ENCODE data around the gene CEP19.
"Not testable (repeated sequence)": the region's sequence is repeated elsewhere in the genome, so short reads cannot be mapped to it uniquely, and the experiment has no call there.

The CEP19 gene

GRCh38 chr3:196740481-196741248 is 28.6 kb upstream of the CEP19 start:
- Histone ChIP-seq H3K27ac (ENCODE audit: low read depth in 2 of 2, low read length in 2 of 2) (peak overlapping the region; percentile 95 to 97), H3K9ac (ENCODE audit: low read depth in 1 of 2, low read length in 2 of 2) (peak overlapping the region; percentile 95 to 96), H3K36me3 (ENCODE audit: control insufficient read depth in 2 of 2, insufficient read depth in 2 of 2, low read length in 2 of 2) (no peaks in the 10 kb centered on the region), H3K4me3 (ENCODE audit: low read length in 2 of 2) (peak overlapping the region; percentile 92 to 98), H3K27me3 (ENCODE audit: control insufficient read depth in 2 of 2, insufficient read depth in 2 of 2, low read length in 2 of 2) (no peaks in the 10 kb centered on the region), H3K4me1 (ENCODE audit: control insufficient read depth in 2 of 2, insufficient read depth in 2 of 2, low read length in 2 of 2) (peaks cover 9 to 11% of the 10 kb centered on the region in 2 donors), H3K9me3 (ENCODE audit: control insufficient read depth in 2 of 2, low read length in 2 of 2) (no peaks in the 10 kb centered on the region)

GRCh38 chr3:196739671-196740480 is 27.8 kb upstream of the CEP19 start, which contains the start of gene PAK2:
Gene PAK2 (plus strand): TSS chr3:196739857. CDS start chr3:196782647, 42,790 bp downstream.
- no peaks in the 10 kb centered on the region for H3K27me3 ChIP-seq (ENCODE audit: control insufficient read depth in 2 of 2, insufficient read depth in 2 of 2, low read length in 2 of 2)
- peak within 1 kb of the TSS; percentile 95 to 96 for H3K9ac ChIP-seq (ENCODE audit: low read depth in 1 of 2, low read length in 2 of 2)
- peak within 1 kb of the TSS; percentile 95 to 97 for H3K27ac ChIP-seq (ENCODE audit: low read depth in 2 of 2, low read length in 2 of 2)
- no peaks in the 10 kb centered on the region for H3K9me3 ChIP-seq (ENCODE audit: control insufficient read depth in 2 of 2, low read length in 2 of 2)
- peak within 1 kb of the TSS; percentile 92 to 98 for H3K4me3 ChIP-seq (ENCODE audit: low read length in 2 of 2)
- H3K4me1 ChIP-seq (ENCODE audit: control insufficient read depth in 2 of 2, insufficient read depth in 2 of 2, low read length in 2 of 2): peaks cover 9 to 11% of the 10 kb centered on the region in 2 donors
- H3K36me3 ChIP-seq (ENCODE audit: control insufficient read depth in 2 of 2, insufficient read depth in 2 of 2, low read length in 2 of 2): no peaks in the 10 kb centered on the region

GRCh38 chr3:196737655-196738054 is 25.6 kb upstream of the CEP19 start:
- no peaks in the 10 kb centered on the region for H3K27me3 ChIP-seq (ENCODE audit: control insufficient read depth in 2 of 2, insufficient read depth in 2 of 2, low read length in 2 of 2)
- H3K36me3 ChIP-seq (ENCODE audit: control insufficient read depth in 2 of 2, insufficient read depth in 2 of 2, low read length in 2 of 2): no peaks in the 10 kb centered on the region
- H3K4me1 ChIP-seq (ENCODE audit: control insufficient read depth in 2 of 2, insufficient read depth in 2 of 2, low read length in 2 of 2): peaks cover 9 to 11% of the 10 kb centered on the region in 2 donors
- no peak overlapping the region for H3K27ac ChIP-seq (ENCODE audit: low read depth in 2 of 2, low read length in 2 of 2)
- H3K9me3 ChIP-seq (ENCODE audit: control insufficient read depth in 2 of 2, low read length in 2 of 2): no peaks in the 10 kb centered on the region
- no peak overlapping the region for H3K9ac ChIP-seq (ENCODE audit: low read depth in 1 of 2, low read length in 2 of 2)
- H3K4me3 ChIP-seq (ENCODE audit: low read length in 2 of 2): no peak overlapping the region

GRCh38 chr3:196736670-196737374 is 24.8 kb upstream of the CEP19 start:
- Histone ChIP-seq H3K27ac (ENCODE audit: low read depth in 2 of 2, low read length in 2 of 2) (no peak overlapping the region), H3K9ac (ENCODE audit: low read depth in 1 of 2, low read length in 2 of 2) (no peak overlapping the region), H3K27me3 (ENCODE audit: control insufficient read depth in 2 of 2, insufficient read depth in 2 of 2, low read length in 2 of 2) (no peaks in the 10 kb centered on the region), H3K36me3 (ENCODE audit: control insufficient read depth in 2 of 2, insufficient read depth in 2 of 2, low read length in 2 of 2) (no peaks in the 10 kb centered on the region), H3K9me3 (ENCODE audit: control insufficient read depth in 2 of 2, low read length in 2 of 2) (no peaks in the 10 kb centered on the region), H3K4me1 (ENCODE audit: control insufficient read depth in 2 of 2, insufficient read depth in 2 of 2, low read length in 2 of 2) (peaks cover 5 to 10% of the 10 kb centered on the region in 2 donors), H3K4me3 (ENCODE audit: low read length in 2 of 2) (no peak overlapping the region)

- no peaks in the 10 kb centered on the region for H3K36me3 ChIP-seq (ENCODE audit: control insufficient read depth in 2 of 2, insufficient read depth in 2 of 2, low read length in 2 of 2)
- H3K4me1 ChIP-seq (ENCODE audit: control insufficient read depth in 2 of 2, insufficient read depth in 2 of 2, low read length in 2 of 2): peaks cover 0 to under 1% of the 10 kb centered on the region in 2 donors
- H3K4me3 ChIP-seq (ENCODE audit: low read length in 2 of 2): no peak overlapping the region
- no peak overlapping the region for H3K9ac ChIP-seq (ENCODE audit: low read depth in 1 of 2, low read length in 2 of 2)
- no peaks in the 10 kb centered on the region for H3K9me3 ChIP-seq (ENCODE audit: control insufficient read depth in 2 of 2, low read length in 2 of 2)
- no peak overlapping the region for H3K27ac ChIP-seq (ENCODE audit: low read depth in 2 of 2, low read length in 2 of 2)
- H3K27me3 ChIP-seq (ENCODE audit: control insufficient read depth in 2 of 2, insufficient read depth in 2 of 2, low read length in 2 of 2): no peaks in the 10 kb centered on the region
Observed at GRCh38 chr3:196735751-196736150, 23.7 kb upstream of the CEP19 start.

DNA sequence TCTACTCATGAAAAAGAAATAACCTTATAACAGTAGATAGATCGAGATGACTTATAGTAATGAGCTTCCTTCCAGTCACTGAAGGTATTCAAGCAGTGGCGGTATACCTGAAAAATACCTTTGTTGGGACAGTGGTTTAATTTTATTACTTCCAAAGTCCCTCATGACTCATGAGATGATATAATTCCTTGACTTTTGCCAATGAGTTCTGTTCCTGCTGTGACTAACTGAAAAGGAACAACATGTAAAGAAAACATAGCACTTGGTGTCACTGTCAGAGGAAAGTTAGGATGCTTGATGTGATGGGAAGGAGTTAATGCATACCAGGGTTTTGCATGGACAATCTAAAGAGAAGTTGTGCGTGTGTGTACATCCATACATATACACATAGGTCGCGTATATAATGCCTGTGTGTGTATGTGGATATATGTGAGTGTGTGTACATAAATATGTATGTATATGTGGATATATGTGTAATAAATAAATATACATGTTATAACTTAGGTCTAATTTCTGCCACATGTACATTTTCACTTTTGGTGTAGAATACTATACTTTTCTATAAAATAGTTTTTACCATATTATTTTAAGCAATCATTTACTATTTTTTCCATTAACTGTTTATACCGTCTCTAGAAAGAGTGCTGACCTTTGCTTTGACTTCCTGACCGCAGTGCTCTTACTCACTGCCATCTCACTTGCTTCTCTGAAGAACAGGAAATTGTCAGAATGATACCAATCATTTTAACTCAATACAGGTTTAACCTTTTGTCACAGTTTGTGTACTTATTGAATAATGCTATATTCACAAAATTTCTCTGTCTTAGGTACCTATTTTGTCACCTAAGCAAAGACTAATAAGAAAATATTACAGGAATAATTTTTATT is 15.0 kb upstream of the CEP19 start:
- Histone ChIP-seq H3K36me3 (ENCODE audit: control insufficient read depth in 2 of 2, insufficient read depth in 2 of 2, low read length in 2 of 2) (peaks cover 2% of the 10 kb centered on the region in 2 donors), H3K4me3 (ENCODE audit: low read length in 2 of 2) (no peak overlapping the region), H3K4me1 (ENCODE audit: control insufficient read depth in 2 of 2, insufficient read depth in 2 of 2, low read length in 2 of 2) (peaks cover 5 to 6% of the 10 kb centered on the region in 2 donors), H3K27me3 (ENCODE audit: control insufficient read depth in 2 of 2, insufficient read depth in 2 of 2, low read length in 2 of 2) (no peaks in the 10 kb centered on the region), H3K27ac (ENCODE audit: low read depth in 2 of 2, low read length in 2 of 2) (peak overlapping the region in 1 of 2 donors; percentile 43), H3K9ac (ENCODE audit: low read depth in 1 of 2, low read length in 2 of 2) (no peak overlapping the region), H3K9me3 (ENCODE audit: control insufficient read depth in 2 of 2, low read length in 2 of 2) (no peaks in the 10 kb centered on the region)

DNA sequence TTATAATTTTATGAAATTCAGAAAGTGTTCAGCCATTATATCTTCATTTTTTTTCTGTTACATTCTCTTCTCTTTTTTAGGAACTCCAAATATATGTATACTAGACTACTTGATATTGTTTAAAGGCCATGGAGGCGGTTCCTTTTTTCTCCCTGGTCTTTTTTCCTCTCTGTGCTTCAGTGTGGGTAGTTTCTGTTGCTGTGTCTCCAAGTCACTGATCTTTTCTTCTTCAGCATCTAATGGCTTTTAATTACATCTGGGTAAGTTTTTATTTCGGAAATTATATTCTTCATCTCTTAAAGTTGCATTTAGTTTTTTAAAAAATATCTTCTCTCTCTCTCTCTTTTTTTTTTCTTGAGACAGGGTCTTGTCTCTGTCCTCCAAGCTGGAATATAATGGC is 9.0 kb upstream of the CEP19 start:
- Histone ChIP-seq H3K27ac (ENCODE audit: low read depth in 2 of 2, low read length in 2 of 2) (no peak overlapping the region), H3K4me3 (ENCODE audit: low read length in 2 of 2) (no peak overlapping the region), H3K4me1 (ENCODE audit: control insufficient read depth in 2 of 2, insufficient read depth in 2 of 2, low read length in 2 of 2) (no peaks in the 10 kb centered on the region), H3K27me3 (ENCODE audit: control insufficient read depth in 2 of 2, insufficient read depth in 2 of 2, low read length in 2 of 2) (no peaks in the 10 kb centered on the region), H3K9me3 (ENCODE audit: control insufficient read depth in 2 of 2, low read length in 2 of 2) (no peaks in the 10 kb centered on the region), H3K9ac (ENCODE audit: low read depth in 1 of 2, low read length in 2 of 2) (no peak overlapping the region), H3K36me3 (ENCODE audit: control insufficient read depth in 2 of 2, insufficient read depth in 2 of 2, low read length in 2 of 2) (peaks cover 0 to 2% of the 10 kb centered on the region in 2 donors)

DNA sequence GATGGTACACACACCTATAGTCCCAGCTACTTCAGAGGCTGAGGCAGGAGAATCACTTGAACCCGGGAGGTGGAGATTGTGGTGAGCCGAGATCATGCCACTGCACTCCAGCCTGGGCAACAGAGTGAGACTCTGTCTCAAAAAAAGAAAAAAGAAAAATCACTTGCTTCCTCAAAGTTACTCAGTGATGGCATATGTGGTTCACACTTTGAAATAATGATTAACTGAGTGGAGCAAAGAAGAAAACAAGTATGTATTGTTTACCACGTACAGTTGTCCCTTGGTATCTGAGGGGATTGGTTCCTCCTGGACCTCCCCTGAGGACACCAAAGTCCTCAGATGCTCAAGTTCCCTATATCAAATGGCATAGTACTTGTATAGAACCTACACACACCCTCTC is 5.1 kb upstream of the CEP19 start:
- H3K27ac ChIP-seq (ENCODE audit: low read depth in 2 of 2, low read length in 2 of 2); H3K4me3 ChIP-seq (ENCODE audit: low read length in 2 of 2); H3K9ac ChIP-seq (ENCODE audit: low read depth in 1 of 2, low read length in 2 of 2); H3K27me3 ChIP-seq (ENCODE audit: control insufficient read depth in 2 of 2, insufficient read depth in 2 of 2, low read length in 2 of 2); H3K4me1 ChIP-seq (ENCODE audit: control insufficient read depth in 2 of 2, insufficient read depth in 2 of 2, low read length in 2 of 2); H3K36me3 ChIP-seq (ENCODE audit: control insufficient read depth in 2 of 2, insufficient read depth in 2 of 2, low read length in 2 of 2); H3K9me3 ChIP-seq (ENCODE audit: control insufficient read depth in 2 of 2, low read length in 2 of 2): not testable (repeated sequence)

Data from mucosa of rectum (tissue), 2 donors.